Measurements from ENCODE around the gene ABCC4.

ABCC4 gene

GRCh38 chr13:95245071-95245470, 56.2 kb downstream of the ABCC4 start:
- no peak for DNase-seq (ENCODE audit: low read depth)
- TF ChIP-seq, protein P1, sequence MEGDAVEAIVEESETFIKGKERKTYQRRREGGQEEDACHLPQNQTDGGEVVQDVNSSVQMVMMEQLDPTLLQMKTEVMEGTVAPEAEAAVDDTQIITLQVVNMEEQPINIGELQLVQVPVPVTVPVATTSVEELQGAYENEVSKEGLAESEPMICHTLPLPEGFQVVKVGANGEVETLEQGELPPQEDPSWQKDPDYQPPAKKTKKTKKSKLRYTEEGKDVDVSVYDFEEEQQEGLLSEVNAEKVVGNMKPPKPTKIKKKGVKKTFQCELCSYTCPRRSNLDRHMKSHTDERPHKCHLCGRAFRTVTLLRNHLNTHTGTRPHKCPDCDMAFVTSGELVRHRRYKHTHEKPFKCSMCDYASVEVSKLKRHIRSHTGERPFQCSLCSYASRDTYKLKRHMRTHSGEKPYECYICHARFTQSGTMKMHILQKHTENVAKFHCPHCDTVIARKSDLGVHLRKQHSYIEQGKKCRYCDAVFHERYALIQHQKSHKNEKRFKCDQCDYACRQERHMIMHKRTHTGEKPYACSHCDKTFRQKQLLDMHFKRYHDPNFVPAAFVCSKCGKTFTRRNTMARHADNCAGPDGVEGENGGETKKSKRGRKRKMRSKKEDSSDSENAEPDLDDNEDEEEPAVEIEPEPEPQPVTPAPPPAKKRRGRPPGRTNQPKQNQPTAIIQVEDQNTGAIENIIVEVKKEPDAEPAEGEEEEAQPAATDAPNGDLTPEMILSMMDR (IDR thresholded peaks at IDR 0.05; ENCODE audit: control insufficient read depth, insufficient read depth, low read depth, low read length, missing control alignments), result no peak
- no peak overlapping the region for H3K4me3 ChIP-seq (ENCODE audit: control insufficient read depth, low read depth, low read length)

GRCh38 chr13:95243207-95243606, 58.0 kb downstream of the ABCC4 start:
- DNase-seq (ENCODE audit: low read depth), result no peak
- H3K4me3 ChIP-seq (ENCODE audit: control insufficient read depth, low read depth, low read length), result no peak overlapping the region
- TF ChIP-seq, protein P1 (IDR thresholded peaks at IDR 0.05; ENCODE audit: control insufficient read depth, insufficient read depth, low read depth, low read length, missing control alignments), result no peak

GRCh38 chr13:95241321-95241720, 59.9 kb downstream of the ABCC4 start:
- no peak overlapping the region for H3K4me3 ChIP-seq (ENCODE audit: control insufficient read depth, low read depth, low read length)
- no peak for DNase-seq (ENCODE audit: low read depth)
- TF ChIP-seq, protein P1 (IDR thresholded peaks at IDR 0.05; ENCODE audit: control insufficient read depth, insufficient read depth, low read depth, low read length, missing control alignments), result no peak

GRCh38 chr13:95239283-95239682, 62.0 kb downstream of the ABCC4 start:
- no peak for DNase-seq (ENCODE audit: low read depth)
- H3K4me3 ChIP-seq (ENCODE audit: control insufficient read depth, low read depth, low read length), result no peak overlapping the region
- TF ChIP-seq, protein P1 (IDR thresholded peaks at IDR 0.05; ENCODE audit: control insufficient read depth, insufficient read depth, low read depth, low read length, missing control alignments), result no peak

DNA sequence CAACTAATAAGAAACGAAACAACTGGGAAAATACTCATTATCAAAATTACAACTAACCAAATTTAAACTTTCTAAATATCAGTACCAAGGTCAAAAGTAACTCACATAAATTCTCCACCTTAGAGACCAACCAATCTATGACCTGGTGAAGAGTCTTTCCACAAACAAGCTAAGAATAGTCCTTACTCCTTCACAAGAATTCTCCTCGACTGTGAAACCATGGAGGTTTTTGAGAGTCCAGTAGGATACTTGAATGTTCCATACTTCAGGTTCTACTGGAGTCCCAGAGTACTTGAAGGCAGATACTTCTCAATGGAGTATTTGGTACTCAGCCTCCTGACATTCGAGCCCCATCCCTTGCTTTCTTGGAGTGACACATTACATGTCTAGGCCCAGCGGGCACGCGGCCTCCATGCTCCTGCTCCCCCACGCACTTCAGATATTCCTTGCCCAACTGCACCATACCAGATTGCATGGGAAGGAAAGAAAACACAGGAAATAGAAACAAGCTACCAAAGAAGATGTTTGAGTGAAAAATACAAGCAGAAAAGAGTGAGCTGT, 63.9 kb downstream of the ABCC4 start:
- TF ChIP-seq, protein P1 (IDR thresholded peaks at IDR 0.05; ENCODE audit: control insufficient read depth, insufficient read depth, low read depth, low read length, missing control alignments), result no peak
- no peak for DNase-seq (ENCODE audit: low read depth)
- no peak overlapping the region for H3K4me3 ChIP-seq (ENCODE audit: control insufficient read depth, low read depth, low read length)

DNA sequence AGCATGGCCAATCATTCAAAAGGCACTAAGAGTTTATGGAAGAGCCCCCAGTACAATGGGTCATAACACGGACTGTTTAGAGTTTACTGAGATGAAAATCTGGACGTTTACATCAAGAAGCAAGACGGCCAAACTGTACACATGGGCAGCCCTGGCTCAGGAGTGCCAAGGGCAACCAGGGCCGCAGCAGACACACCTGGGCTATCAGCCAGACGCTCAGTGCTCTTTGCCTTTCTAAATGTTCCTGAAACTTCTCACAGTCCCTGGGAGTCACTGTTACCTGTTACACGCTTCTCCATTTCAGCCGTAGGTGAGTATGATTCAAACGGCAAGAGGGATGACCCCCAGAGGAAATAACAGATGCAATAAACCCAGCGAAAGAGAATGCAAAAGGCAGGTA, 64.5 kb downstream of the ABCC4 start:
- TF ChIP-seq, protein P1 (IDR thresholded peaks at IDR 0.05; ENCODE audit: control insufficient read depth, insufficient read depth, low read depth, low read length, missing control alignments), result no peak
- H3K4me3 ChIP-seq (ENCODE audit: control insufficient read depth, low read depth, low read length), result no peak overlapping the region
- DNase-seq (ENCODE audit: low read depth), result no peak

GRCh38 chr13:95235974-95236373, 65.3 kb downstream of the ABCC4 start:
- DNase-seq (ENCODE audit: low read depth), result no peak
- TF ChIP-seq, protein P1 (IDR thresholded peaks at IDR 0.05; ENCODE audit: control insufficient read depth, insufficient read depth, low read depth, low read length, missing control alignments), result no peak
- no peak overlapping the region for H3K4me3 ChIP-seq (ENCODE audit: control insufficient read depth, low read depth, low read length)

Data from AG09309 (cell line).